ENCODE results near the gene SIPA1L3.

DNA sequence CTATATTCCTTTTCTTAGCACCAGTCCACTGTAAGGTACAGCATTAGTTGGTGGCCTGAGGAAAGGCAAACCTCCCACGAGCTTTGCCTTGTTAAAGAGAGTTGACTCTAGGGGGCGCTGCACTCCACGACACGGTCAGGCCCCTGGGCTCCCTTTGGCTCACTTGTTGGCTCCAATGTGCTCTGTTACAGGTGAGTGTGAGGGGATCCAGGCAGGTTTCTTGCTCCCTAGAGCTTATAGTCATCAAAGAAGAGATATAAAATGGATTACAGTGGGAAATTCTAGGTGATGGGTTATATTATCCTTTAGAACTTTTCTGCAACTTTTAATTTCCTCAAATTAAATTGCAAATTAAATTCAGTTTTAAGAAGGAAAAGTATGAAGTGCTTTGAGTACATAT, 4.3 kb upstream of the SIPA1L3 start:
- TF ChIP-seq, protein P1, sequence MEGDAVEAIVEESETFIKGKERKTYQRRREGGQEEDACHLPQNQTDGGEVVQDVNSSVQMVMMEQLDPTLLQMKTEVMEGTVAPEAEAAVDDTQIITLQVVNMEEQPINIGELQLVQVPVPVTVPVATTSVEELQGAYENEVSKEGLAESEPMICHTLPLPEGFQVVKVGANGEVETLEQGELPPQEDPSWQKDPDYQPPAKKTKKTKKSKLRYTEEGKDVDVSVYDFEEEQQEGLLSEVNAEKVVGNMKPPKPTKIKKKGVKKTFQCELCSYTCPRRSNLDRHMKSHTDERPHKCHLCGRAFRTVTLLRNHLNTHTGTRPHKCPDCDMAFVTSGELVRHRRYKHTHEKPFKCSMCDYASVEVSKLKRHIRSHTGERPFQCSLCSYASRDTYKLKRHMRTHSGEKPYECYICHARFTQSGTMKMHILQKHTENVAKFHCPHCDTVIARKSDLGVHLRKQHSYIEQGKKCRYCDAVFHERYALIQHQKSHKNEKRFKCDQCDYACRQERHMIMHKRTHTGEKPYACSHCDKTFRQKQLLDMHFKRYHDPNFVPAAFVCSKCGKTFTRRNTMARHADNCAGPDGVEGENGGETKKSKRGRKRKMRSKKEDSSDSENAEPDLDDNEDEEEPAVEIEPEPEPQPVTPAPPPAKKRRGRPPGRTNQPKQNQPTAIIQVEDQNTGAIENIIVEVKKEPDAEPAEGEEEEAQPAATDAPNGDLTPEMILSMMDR (conservative IDR thresholded peaks at IDR 0.05 in 1 of 2, IDR thresholded peaks at IDR 0.05 in 1 of 2; ENCODE audit: extremely low read depth in 1 of 2, insufficient read depth in 1 of 2, low read depth in 1 of 2, low read length in 2 of 2) = peak; percentile 80 to 88
- TF ChIP-seq EZH2 (IDR thresholded peaks at IDR 0.05; ENCODE audit: borderline replicate concordance, low read length) = no peak

Measured in mammary epithelial cell (primary cell).